Measurements from ENCODE around the gene C2CD4D.

C2CD4D gene

GRCh38 chr1:151832318-151832980 is 7.2 kb downstream of the C2CD4D start:
- DNase-seq, result peak; percentile 94

GRCh38 chr1:151831605-151832004 is 8.0 kb downstream of the C2CD4D start, which contains the start of gene RORC:
Gene RORC, minus strand, starts transcription at chr1:151831802. Its CDS starts 38 bp downstream, at chr1:151831764.
- DNase-seq, result peak; percentile 73

GRCh38 chr1:151831256-151831591 is 8.4 kb downstream of the C2CD4D start:
- DNase-seq, result no peak

DNA sequence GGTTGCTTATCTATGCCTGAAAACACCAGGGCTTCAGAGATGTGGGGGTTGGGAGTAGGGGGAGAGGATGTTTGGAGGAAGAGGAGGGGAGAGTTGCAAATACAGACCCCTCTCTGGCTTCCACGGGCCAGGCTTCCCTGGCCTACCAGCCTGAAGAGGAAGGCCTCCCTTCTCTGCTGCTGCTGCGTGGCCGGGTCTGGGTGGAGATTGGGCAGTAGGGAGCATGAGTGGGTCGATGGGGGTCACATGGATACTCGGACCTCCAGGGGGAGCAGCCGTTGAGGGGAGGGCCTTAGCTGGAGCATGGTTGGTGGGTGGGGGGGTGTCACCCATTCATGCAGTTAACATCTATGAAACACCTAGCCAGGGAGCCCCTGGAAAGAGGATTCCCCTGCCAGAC is 9.6 kb downstream of the C2CD4D start:
- no peak for DNase-seq

DNA sequence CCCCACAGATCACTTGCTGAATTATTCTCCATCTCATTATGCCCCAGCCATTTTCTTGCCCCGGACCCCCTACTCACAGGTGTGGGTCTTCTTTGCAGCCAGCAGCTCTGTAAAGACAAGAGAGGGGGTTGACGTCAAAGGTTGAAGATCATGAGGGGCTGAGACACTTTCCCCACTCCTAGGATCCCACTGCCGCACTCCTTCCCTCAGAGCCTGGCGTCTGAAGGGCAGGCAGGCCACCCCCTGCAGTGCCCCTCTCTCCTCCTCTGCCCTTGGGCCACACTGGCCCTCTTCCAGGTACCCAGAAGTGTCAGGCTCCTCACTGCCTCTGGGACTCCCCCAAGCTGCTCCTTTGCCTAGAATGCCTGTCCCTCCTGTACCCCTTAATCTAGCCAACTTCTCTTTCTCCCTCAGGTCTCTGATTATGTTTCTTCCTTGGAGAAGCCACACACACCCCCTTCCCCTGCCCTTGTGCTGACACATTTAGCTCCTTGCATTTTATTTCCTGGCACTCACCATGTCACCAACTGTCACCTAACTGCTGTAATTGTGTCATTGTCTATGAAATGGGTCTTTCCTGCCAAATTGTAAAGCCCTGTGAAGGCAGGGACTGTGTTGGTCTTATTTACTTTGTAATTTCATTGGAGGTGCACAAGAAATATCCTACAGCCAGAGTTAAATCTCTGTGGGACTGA is 10.1 kb downstream of the C2CD4D start:
- no peak for DNase-seq

GRCh38 chr1:151828921-151829320 is 10.7 kb downstream of the C2CD4D start:
- no peak for DNase-seq

GRCh38 chr1:151827853-151828252 is 11.8 kb downstream of the C2CD4D start:
- no peak for DNase-seq

GRCh38 chr1:151825751-151826660 is 13.6 kb downstream of the C2CD4D start:
- DNase-seq, result no peak

DNA sequence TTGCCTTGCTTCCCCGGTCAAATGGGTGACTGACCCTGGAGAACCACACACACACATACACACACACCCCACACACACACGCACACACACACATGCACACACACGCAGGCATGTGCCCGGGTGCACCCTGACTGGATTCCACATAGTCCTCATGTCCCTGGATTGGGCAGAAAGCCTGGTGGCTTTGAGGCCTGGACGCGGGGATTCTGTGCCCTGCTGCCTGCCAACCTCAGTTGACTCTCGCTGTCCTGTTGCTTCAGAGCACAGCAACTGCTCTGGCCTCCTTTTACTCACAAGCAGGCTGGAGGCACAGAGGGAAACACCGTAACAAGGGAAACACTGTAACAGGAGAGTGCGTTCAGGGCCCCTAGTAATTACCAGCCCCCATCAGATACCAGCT is 14.4 kb downstream of the C2CD4D start:
- DNase-seq, result no peak

DNA sequence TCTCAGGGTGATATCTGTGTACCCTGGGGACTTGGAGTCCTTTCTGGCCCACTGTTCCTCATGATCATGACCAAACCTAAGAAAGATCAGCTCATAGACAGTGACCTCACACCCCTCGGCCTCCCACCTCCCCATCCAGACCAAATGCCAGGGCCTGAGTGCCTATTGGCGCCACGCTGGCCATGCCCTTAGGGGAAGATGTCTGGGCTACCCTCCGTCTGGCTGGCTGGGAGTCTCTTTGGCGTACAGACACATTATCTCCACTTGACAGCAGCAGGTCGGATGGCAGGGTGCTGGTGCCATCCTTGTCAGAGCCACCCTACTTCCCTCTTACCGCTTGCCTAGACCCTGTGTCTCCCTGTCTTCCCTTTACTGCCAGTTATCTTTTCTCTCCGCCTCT is 16.4 kb downstream of the C2CD4D start:
- no peak for DNase-seq

- no peak for DNase-seq
These were observed 17.2 kb downstream of the C2CD4D start for GRCh38 chr1:151822404-151822803.

DNA sequence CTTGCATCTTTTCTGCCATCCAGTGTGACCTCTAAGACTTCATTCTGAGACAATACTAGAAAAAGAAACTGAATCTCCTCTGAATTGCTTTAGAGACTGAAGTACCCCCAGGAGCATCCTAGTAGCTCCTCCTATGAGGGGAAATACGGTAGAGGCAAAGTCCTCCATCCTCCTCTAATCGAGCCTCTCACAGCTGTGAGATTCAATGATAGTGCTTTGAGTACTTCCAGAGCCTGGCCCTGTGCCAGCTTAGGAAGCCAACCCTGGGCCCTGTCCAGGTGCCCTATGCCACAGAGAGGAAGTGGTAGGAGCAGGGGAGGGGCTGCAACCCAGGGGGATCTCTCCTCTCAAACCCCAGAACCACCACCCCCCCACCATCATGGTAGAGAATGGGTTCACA is 18.7 kb downstream of the C2CD4D start:
- DNase-seq, result peak; percentile 86

- no peak for DNase-seq
These were observed 19.5 kb downstream of the C2CD4D start for GRCh38 chr1:151819976-151820623.

DNA sequence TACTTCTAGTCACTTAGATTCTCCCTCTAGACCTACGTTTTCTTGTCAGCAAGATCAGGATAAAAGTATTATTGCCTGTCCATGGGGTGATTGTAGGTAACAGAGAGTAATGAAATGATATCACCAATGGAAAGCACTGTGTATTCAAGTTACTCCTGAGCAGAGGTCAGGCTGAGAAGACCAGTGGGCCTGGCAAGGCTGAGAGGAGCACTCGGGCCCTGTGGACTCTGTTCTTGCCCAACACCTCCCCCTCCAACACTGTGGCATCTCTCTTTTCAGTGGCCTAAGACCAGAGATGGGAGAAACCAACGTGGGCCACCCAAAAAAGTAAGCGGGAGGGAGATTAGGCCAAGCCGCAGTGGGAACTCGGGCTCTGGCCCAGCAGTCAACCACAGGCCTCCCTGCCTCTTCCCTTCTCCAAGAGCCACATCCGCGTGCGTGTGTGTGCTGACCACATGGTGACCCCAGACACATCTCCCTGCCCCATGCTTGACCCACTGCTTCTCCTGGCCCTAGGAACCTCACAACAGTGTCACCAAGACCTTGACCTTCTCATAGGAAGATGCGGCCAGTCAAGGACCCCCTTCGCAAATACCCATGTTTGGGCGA is 20.3 kb downstream of the C2CD4D start:
- no peak for DNase-seq

- peak; percentile 56 for DNase-seq
These were observed 22.3 kb downstream of the C2CD4D start for GRCh38 chr1:151817353-151817730.

DNA sequence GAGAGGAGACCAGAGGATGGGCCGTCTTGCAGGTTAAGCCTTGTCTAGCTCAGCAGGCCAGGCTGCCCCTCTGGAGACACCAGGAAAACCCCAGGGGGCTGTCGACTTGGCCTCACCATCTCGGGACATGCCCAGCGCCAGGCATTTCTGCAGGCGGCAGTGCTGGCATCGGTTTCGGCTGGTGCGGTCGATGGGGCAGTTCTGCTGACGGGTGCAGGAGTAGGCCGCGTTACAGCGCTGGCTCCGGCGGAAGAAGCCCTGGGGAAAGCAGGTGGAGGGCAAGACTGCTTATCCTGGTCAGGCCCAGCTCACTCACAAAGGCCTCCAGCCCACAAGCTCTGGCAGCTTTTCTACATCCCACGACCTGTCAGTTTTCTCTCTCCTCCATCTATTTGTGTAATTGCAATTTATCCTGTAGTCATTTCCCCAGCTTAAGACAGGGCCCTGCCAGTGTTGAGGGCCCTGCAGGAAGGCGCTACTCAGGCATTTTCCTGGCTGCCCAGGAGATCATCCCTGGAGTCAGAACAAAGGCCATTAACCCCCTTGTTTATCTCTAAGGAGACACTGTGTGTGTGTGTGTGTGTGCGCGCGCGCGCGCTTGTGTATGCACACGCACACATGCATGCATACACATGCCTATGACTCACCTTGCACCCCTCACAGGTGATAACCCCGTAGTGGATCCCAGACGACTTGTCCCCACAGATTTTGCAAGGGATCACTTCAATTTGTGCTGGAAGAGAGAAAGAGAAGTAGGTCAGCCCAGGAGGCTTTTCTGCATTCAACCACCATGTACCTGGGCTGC is 22.9 kb downstream of the C2CD4D start:
- DNase-seq, result no peak

- no peak for DNase-seq
These were observed 23.8 kb downstream of the C2CD4D start for GRCh38 chr1:151815716-151816327.

DNA sequence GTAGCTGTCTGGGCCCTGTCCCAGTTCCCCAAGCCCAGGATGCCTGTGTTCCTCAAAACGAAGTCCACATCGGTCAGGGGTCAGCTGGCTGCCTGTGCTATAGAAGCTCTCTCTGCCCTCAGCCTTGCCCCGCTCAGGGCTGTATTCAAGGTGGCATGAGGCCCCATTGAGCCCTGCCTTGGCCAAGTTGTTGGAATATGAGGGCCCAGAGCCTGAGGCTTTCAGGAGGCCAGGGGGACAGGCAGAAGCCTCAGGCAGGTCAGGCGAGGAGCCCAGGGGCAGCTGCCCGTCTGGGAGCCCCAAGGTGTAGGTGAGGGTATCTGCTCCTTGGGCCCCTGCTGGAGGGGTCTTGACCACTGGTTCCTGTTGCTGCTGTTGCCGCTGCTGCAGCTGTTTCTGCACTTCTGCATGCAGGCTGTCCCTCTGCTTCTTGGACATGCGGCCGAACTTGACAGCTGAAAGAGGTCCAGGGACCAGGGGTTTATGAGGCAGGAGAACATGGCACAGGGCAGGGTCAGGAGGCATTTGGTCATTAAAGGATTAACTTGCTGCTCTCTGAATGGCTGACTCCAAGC is 24.6 kb downstream of the C2CD4D start:
- no peak for DNase-seq

DNA sequence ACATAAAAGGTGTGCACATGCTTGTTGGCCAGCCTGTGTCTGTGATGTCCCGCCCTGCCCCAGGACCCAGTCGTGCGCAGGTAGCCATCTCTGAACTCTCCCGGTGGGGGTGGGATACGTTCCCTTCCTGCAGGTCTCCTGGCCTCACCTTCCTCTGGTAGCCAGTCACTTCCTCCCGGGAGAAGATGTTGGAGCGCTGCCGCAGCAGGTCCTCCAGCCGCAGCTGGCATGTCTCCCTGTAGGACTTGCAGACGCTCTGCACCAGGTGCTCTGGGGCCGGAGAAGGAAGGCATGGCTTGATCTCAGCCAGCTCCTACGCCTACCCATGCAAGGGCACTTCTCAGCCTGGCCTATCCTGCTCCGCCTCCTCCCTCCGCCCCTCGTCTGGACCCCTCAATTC is 25.2 kb downstream of the C2CD4D start:
- DNase-seq, result no peak

DNA sequence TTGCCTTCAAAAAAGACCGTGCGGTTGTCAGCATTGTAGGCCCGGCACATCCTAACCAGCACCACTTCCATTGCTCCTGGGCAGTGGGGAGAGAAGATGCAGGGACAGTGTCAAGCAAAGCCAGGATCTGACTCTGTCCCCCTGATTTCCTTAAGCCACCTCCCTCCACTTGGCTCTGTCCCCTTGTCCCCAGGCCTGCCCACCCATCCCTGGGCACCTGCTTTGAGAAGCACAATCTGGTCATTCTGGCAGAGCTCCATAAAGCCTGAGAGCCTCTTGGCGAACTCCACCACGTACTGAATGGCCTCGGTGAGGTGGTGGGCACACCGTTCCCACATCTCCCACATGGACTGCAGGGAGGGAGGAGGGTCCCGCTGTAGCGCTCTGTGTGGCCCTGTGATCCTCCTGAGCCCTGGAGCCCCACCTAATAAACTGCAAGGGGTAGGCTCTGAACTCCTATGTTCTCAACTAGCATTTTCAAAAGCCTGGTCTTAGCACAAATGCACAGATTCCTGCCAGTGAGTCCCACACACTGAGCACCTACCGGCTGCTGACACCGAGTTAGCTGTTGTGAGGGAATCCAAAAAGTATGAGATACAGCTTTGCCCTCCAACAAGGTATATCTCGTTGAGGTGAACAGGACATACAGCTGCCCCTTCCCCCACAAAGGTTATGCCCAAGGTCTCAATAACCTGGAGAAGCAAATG is 26.2 kb downstream of the C2CD4D start:
- no peak for DNase-seq

Data from SHP77 treated with DMSO at 0.1 percent for 48 hours (cell line).